Heart left ventricle (tissue), 13 donors: ENCODE results near the gene ABCC3.

Experiments
- CTCF ChIP-seq, 12 donors: fragments of 200-600 bp; sonication (generic) in 4 of 12; IDR thresholded peaks; one replicate each; pipeline versions ENCODE4 v1.5.0 to v1.8.0; 2018 to 2022; ENCODE audit warnings: antibody characterized with exemption in 12 of 12, mild to moderate bottlenecking in 5 of 12
- POLR2A ChIP-seq, 2 donors: fragments of 450-650 bp; IDR thresholded peaks; one replicate each; pipeline ENCODE4 v1.6.1; 2017; ENCODE audit warnings: antibody characterized with exemption in 2 of 2, mild to moderate bottlenecking in 2 of 2, moderate library complexity in 2 of 2
- donor health status: ischemic (EF 13 %, LVEDD 7.1; RV severe dilation, severe dysfunction).
- donor health status: DM: no; HTN: yes; CAD: no.
- donor health status: DM: no; HTN: no; CAD: no.
- donor health status: ischemic (EF 25% LVEDD 6.9; RV normal size, moderate dysfunction).
- donor health status: ischemic (EF 25% LVEDD 5.7; RV mildly dilated, moderate dysfunction).
- donor health status: ischemic (EF 35%, LVEDD 5.7; RV mildly dilated, moderate dysfunction).
- donor health status: nonischemic (EF 11% LVEDD 7.7; RV severe dilation, severe dysfunction).
- donor health status: DM: yes; HTN: yes; CAD: no.
- donor health status: PGD.
- donor health status: ischemic (EF 29% LVEDD 5.4; RV normal size, mild dysfunction).
- donor health status: nonischemic (EF 23%, LVEDD 6.1; RV moderate dilation, normal function).

- TF ChIP-seq CTCF (IDR thresholded peaks at IDR 0.05), result no peak
- TF ChIP-seq POLR2A (IDR thresholded peaks at IDR 0.05), result no peak
Measured at GRCh38 chr17:50614471-50615051, 20.1 kb upstream of the ABCC3 start.
